CD14-positive monocyte (primary cell): Measurements from ENCODE around the gene RITA1. TPM values are rescaled to one million over a fixed set of nuclear protein-coding genes. Genes with fewer than 3 reads are reported as not detected.
A peak's percentile ranks its signal among the peaks of the same experiment; 100 is the strongest.
"Not testable (repeated sequence)": the region's sequence is repeated elsewhere in the genome, so short reads cannot be mapped to it uniquely, and the experiment has no call there.

Experiments used
- DNase-seq, 3 donors: peaks; one replicate each; pipeline ENCODE4 v3.0.0-alpha.2; 2011 to 2022
- H2AFZ ChIP-seq: 2 replicates; pipeline ENCODE4 v1.6.0; 2012; ENCODE audit warnings: mild to moderate bottlenecking, low read depth, low read length, inconsistent platforms; ENCODE audit not compliant: insufficient read depth, poor library complexity, severe bottlenecking
- H3K27ac ChIP-seq, 2 donors: 1 replicate in 1 of 2; 2 replicates in 1 of 2; pipeline ENCODE4 v1.5.1; 2012 to 2013; ENCODE audit warnings: low read length in 2 of 2, control low read depth in 1 of 2, inconsistent platforms in 1 of 2, low read depth in 1 of 2, mild to moderate bottlenecking in 1 of 2
- H3K27me3 ChIP-seq, 2 donors: one replicate each; pipeline versions ENCODE4 v1.6.0 to v1.6.1; 2011 to 2013; ENCODE audit warnings: low read length in 2 of 2; ENCODE audit not compliant: control insufficient read depth in 2 of 2, insufficient read depth in 2 of 2
- H3K36me3 ChIP-seq, 2 donors: replicated peaks in 1 of 2; 1 replicate in 1 of 2; 2 replicates in 1 of 2; pipeline versions ENCODE4 v1.5.1 to v1.6.1; 2012 to 2013; ENCODE audit warnings: low read length in 2 of 2, control low read depth in 1 of 2, inconsistent platforms in 1 of 2, mild to moderate bottlenecking in 1 of 2; ENCODE audit not compliant: insufficient read depth in 2 of 2, control insufficient read depth in 1 of 2
- H3K4me1 ChIP-seq, 2 donors: 1 replicate in 1 of 2; 2 replicates in 1 of 2; pipeline versions ENCODE4 v1.5.1 to v1.6.1; 2012 to 2013; ENCODE audit warnings: low read length in 2 of 2, control low read depth in 1 of 2, inconsistent platforms in 1 of 2, mild to moderate bottlenecking in 1 of 2, moderate library complexity in 1 of 2; ENCODE audit not compliant: insufficient read depth in 2 of 2, control insufficient read depth in 1 of 2
- H3K4me2 ChIP-seq: replicated peaks from 2 replicates; pipeline ENCODE3; 2012; ENCODE audit warnings: low read length, moderate library complexity, mild to moderate bottlenecking; ENCODE audit not compliant: poor library complexity, severe bottlenecking; ENCODE audit errors: extremely low read depth
- H3K4me3 ChIP-seq, 3 experiments: fragments of 200-600 bp in 1 of 3; sonication (generic) in 1 of 3; replicated peaks in 1 of 3; 1 replicate in 2 of 3; 2 replicates in 1 of 3; pipeline ENCODE4 v1.5.1; 2011 to 2013; ENCODE audit warnings: low read length in 3 of 3, mild to moderate bottlenecking in 3 of 3, control low read depth in 2 of 3, low read depth in 2 of 3, inconsistent platforms in 1 of 3, moderate library complexity in 1 of 3
- H3K79me2 ChIP-seq: 2 replicates; pipeline ENCODE4 v1.6.0; 2012; ENCODE audit warnings: mild to moderate bottlenecking, control low read depth, inconsistent platforms, low read length, moderate library complexity; ENCODE audit not compliant: insufficient read depth
- H3K9ac ChIP-seq: 2 replicates; pipeline ENCODE4 v1.6.0; 2017; ENCODE audit warnings: low read length, mild to moderate bottlenecking; ENCODE audit not compliant: insufficient read depth, poor library complexity, severe bottlenecking
- H3K9me3 ChIP-seq, 2 donors: replicated peaks in 1 of 2; 1 replicate in 1 of 2; 2 replicates in 1 of 2; pipeline versions ENCODE4 v1.5.1 to v1.6.1; 2012 to 2013; ENCODE audit warnings: low read length in 2 of 2, control low read depth in 1 of 2; ENCODE audit not compliant: control insufficient read depth in 1 of 2, insufficient read depth in 1 of 2
- H4K20me1 ChIP-seq: 2 replicates; pipeline ENCODE4 v1.6.0; 2012; ENCODE audit warnings: mild to moderate bottlenecking, low read length, control low read depth, moderate library complexity; ENCODE audit not compliant: insufficient read depth
- H3K27ac Mint-ChIP-seq, 7 donors: one replicate each; pipeline ENCODE4 v1.8.0; 2020; ENCODE audit warnings: mild to moderate bottlenecking in 7 of 7, mixed read lengths in 7 of 7, moderate library complexity in 6 of 7, inconsistent platforms in 2 of 7
- H3K27me3 Mint-ChIP-seq, 3 donors: one replicate each; pipeline ENCODE4 v1.8.0; 2021 to 2022; ENCODE audit warnings: low read depth in 3 of 3, mild to moderate bottlenecking in 3 of 3, mixed read lengths in 3 of 3, moderate library complexity in 3 of 3, inconsistent platforms in 1 of 3
- H3K36me3 Mint-ChIP-seq, 2 donors: one replicate each; pipeline ENCODE4 v1.8.0; 2020; ENCODE audit warnings: mixed read lengths in 2 of 2, inconsistent platforms in 1 of 2, mild to moderate bottlenecking in 1 of 2
- H3K4me1 Mint-ChIP-seq: one replicate; pipeline ENCODE4 v1.8.0; 2020; ENCODE audit warnings: mild to moderate bottlenecking, mixed read lengths
- H3K4me3 Mint-ChIP-seq, 2 donors: one replicate each; pipeline ENCODE4 v1.8.0; 2020; ENCODE audit warnings: mild to moderate bottlenecking in 2 of 2, mixed read lengths in 2 of 2, moderate library complexity in 1 of 2
- H3K9me3 Mint-ChIP-seq, 7 donors: one replicate each; pipeline ENCODE4 v1.8.0; 2020 to 2022; ENCODE audit warnings: mixed read lengths in 7 of 7, mild to moderate bottlenecking in 6 of 7, moderate library complexity in 6 of 7, inconsistent platforms in 2 of 7
- CTCF ChIP-seq: fragments of 200-600 bp; IDR thresholded peaks from one replicate; pipeline ENCODE4 v1.8.0; 2022; ENCODE audit warnings: antibody characterized with exemption, mild to moderate bottlenecking
- WGBS: methylation state at CpG from one replicate; pipeline ENCODE4 v1.1.5; 2013; ENCODE audit warnings: missing lambda C conversion rate; ENCODE audit not compliant: insufficient coverage; 5-methylcytosine and 5-hydroxymethylcytosine counted together
- intact Hi-C, 2 donors: fragments of 100-400 bp; cut with micrococcal nuclease; formaldehyde crosslinking; loops; one replicate each; pipeline versions ENCODE4 v1.15.0 to v1.15.1; 2023
- polyA plus RNA-seq, 3 donors: library from polyadenylated mRNA; depleted of rRNA in 1 of 3; unstranded in 2 of 3; stranded (reverse) in 1 of 3; fragments of 300-500 nt in 2 of 3; fragments of >200 nt in 1 of 3; fragmentation: Illumina TruSeq in 2 of 3; gene quantifications; 1 replicate in 2 of 3; 2 replicates in 1 of 3; pipeline ENCODE4 v1.2.3, GENCODE V29; 2012 to 2021

The RITA1 gene
- polyA plus RNA-seq, 3 donors: 4.9 to 17.6 (median 16.4) TPM

GRCh38 chr12:113204804-113205203 is 19.3 kb downstream of the RITA1 start:
- peaks cover 4 to 6% of the 10 kb centered on the region in 2 donors for H3K36me3 Mint-ChIP-seq
- H3K4me3 Mint-ChIP-seq: no peak overlapping the region
- no peak for TF ChIP-seq CTCF
- H3K9me3 Mint-ChIP-seq: peaks cover 0 to 7% (median 0%) of the 10 kb centered on the region in 7 donors
- H3K9me3 ChIP-seq: no peaks in the 10 kb centered on the region
- intact Hi-C loops: loop anchor here (5.0 to 10.0 kb wide), 2 partner anchors 32 to 220 kb away; partner anchors contain the start of gene SDSL (in 2 of the 2)
- no peaks in the 10 kb centered on the region for H4K20me1 ChIP-seq
- H3K27me3 ChIP-seq: no peaks in the 10 kb centered on the region
- peak overlapping the region in 2 of 7 donors; percentile 30 to 87 for H3K27ac Mint-ChIP-seq
- peaks cover 0 to 8% (median 1%) of the 10 kb centered on the region in 3 donors for H3K27me3 Mint-ChIP-seq
- 71% methylated on average over 1 of the region's 3 CpGs for WGBS
- H3K27ac ChIP-seq: no peak overlapping the region
- H3K4me2 ChIP-seq: no peak overlapping the region
- DNase-seq: no peak
- H3K9ac ChIP-seq: no peak overlapping the region
- peak overlapping the region; percentile 43 for H2AFZ ChIP-seq
- no peaks in the 10 kb centered on the region for H3K36me3 ChIP-seq
- H3K4me1 ChIP-seq: peaks cover 97 to 100% of the 10 kb centered on the region in 2 donors
- H3K79me2 ChIP-seq: peaks cover under 1% of the 10 kb centered on the region
- H3K4me1 Mint-ChIP-seq: peaks cover 88% of the 10 kb centered on the region
- H3K4me3 ChIP-seq: no peak overlapping the region

- Mint-ChIP-seq H3K4me1 (peaks cover 88% of the 10 kb centered on the region), H3K36me3 (peaks cover 6 to 14% of the 10 kb centered on the region in 2 donors), H3K27ac (peak overlapping the region in 6 of 7 donors; percentile 16 to 99 (median 50))
- Histone ChIP-seq H3K4me1 (peaks cover 97 to 100% of the 10 kb centered on the region in 2 donors), H3K79me2 (peaks cover 14% of the 10 kb centered on the region)
- H3K9me3 ChIP-seq, H2AFZ ChIP-seq, H3K27me3 Mint-ChIP-seq, H3K9me3 Mint-ChIP-seq, H3K27me3 ChIP-seq, H3K36me3 ChIP-seq, H3K4me3 ChIP-seq, H3K9ac ChIP-seq, H4K20me1 ChIP-seq, H3K4me3 Mint-ChIP-seq, H3K27ac ChIP-seq, DNase-seq, H3K4me2 ChIP-seq: not testable (repeated sequence)
- intact Hi-C loops: loop anchor here (1.0 to 10.0 kb wide), 2 partner anchors 8 to 218 kb away; partner anchors contain the start of gene SDSL (in 2 of the 2)
- WGBS: 100% methylated on average over 1 of the region's 5 CpGs
Measured at GRCh38 chr12:113206802-113207201, 21.3 kb downstream of the RITA1 start.
